ENCODE measurements around the gene FBXO42. TPM values are rescaled to one million over a fixed set of nuclear protein-coding genes. Genes with fewer than 3 reads are reported as not detected.
"Not testable (repeated sequence)": the region's sequence is repeated elsewhere in the genome, so short reads cannot be mapped to it uniquely, and the experiment has no call there.

The FBXO42 gene
- total RNA-seq, 1 experiment from 2014 or later, result 13.0 TPM

GRCh38 chr1:16224472-16224871 lies 127.8 kb downstream of the FBXO42 start:
- no peaks in the 10 kb centered on the region for H3K9me2 ChIP-seq (ENCODE audit: insufficient read depth)
- no TSS peak for BruUV-seq (replicated peaks)
- no peaks in the 10 kb centered on the region for H3K27me3 ChIP-seq (ENCODE audit: insufficient read depth, low read depth)
- no peak overlapping the region for H2AFZ ChIP-seq
- H3K4me2 ChIP-seq, result no peak overlapping the region
- no peaks in the 10 kb centered on the region for H3K36me3 ChIP-seq (ENCODE audit: low read depth)
- no peak for TF ChIP-seq EZH2 (IDR thresholded peaks at IDR 0.05; ENCODE audit: low read depth)
- TF ChIP-seq CTCF (conservative IDR thresholded peaks at IDR 0.05), result no peak
- CTCF ChIA-PET, result no interaction called here
- no peak for DNase-seq
- no peaks in the 10 kb centered on the region for H3K9me3 ChIP-seq (ENCODE audit: insufficient read depth, low read depth)
- intact Hi-C loops (cut with micrococcal nuclease; ENCODE audit: unreplicated experiment), result no loop called here
- no peaks in the 10 kb centered on the region for H3K79me2 ChIP-seq (ENCODE audit: low read depth)
- POLR2A ChIA-PET (ENCODE audit: unreplicated experiment), result no interaction called here
- no peaks in the 10 kb centered on the region for H3K4me1 ChIP-seq (replicated peaks; ENCODE audit: insufficient read depth)
- no peaks in the 10 kb centered on the region for H3F3A ChIP-seq (ENCODE audit: insufficient read depth, low read depth)
- no peak overlapping the region for H3K4me3 ChIP-seq
- H3K27ac ChIP-seq, result no peak overlapping the region
- H4K20me1 ChIP-seq (ENCODE audit: insufficient read depth), result no peaks in the 10 kb centered on the region

- H3K27ac ChIP-seq; H3K79me2 ChIP-seq (ENCODE audit: low read depth); H3K9me2 ChIP-seq (ENCODE audit: insufficient read depth); intact Hi-C loops (cut with micrococcal nuclease; ENCODE audit: unreplicated experiment); DNase-seq; H3F3A ChIP-seq (ENCODE audit: insufficient read depth, low read depth); H4K20me1 ChIP-seq (ENCODE audit: insufficient read depth); H3K9me3 ChIP-seq (ENCODE audit: insufficient read depth, low read depth); H2AFZ ChIP-seq; POLR2A ChIA-PET (ENCODE audit: unreplicated experiment); H3K27me3 ChIP-seq (ENCODE audit: insufficient read depth, low read depth); H3K4me2 ChIP-seq; CTCF ChIA-PET; H3K4me1 ChIP-seq (replicated peaks; ENCODE audit: insufficient read depth); H3K4me3 ChIP-seq; BruUV-seq (replicated peaks); H3K36me3 ChIP-seq (ENCODE audit: low read depth): not testable (repeated sequence)
Observed at GRCh38 chr1:16222716-16223115, 129.6 kb downstream of the FBXO42 start.

GRCh38 chr1:16221499-16221898 lies 130.8 kb downstream of the FBXO42 start:
- no peaks in the 10 kb centered on the region for H3K36me3 ChIP-seq (ENCODE audit: low read depth)
- H3K4me2 ChIP-seq, result no peak overlapping the region
- H3K27me3 ChIP-seq (ENCODE audit: insufficient read depth, low read depth), result no peaks in the 10 kb centered on the region
- ChIA-PET POLR2A (ENCODE audit: unreplicated experiment) (no interaction called here), CTCF (no interaction called here)
- no peak overlapping the region for H3K27ac ChIP-seq
- 0 out of 2 replicates have a peak, but pooled peaks cover 6% of the 10 kb centered on the region for H3K4me1 ChIP-seq (replicated peaks; ENCODE audit: insufficient read depth)
- H3F3A ChIP-seq (ENCODE audit: insufficient read depth, low read depth), result no peaks in the 10 kb centered on the region
- intact Hi-C loops (cut with micrococcal nuclease; ENCODE audit: unreplicated experiment), result no loop called here
- no peaks in the 10 kb centered on the region for H3K9me3 ChIP-seq (ENCODE audit: insufficient read depth, low read depth)
- no peaks in the 10 kb centered on the region for H3K9me2 ChIP-seq (ENCODE audit: insufficient read depth)
- H3K4me3 ChIP-seq, result no peak overlapping the region
- no peak overlapping the region for H2AFZ ChIP-seq
- no peak for DNase-seq
- no TSS peak for BruUV-seq (replicated peaks)
- H3K79me2 ChIP-seq (ENCODE audit: low read depth), result no peaks in the 10 kb centered on the region
- H4K20me1 ChIP-seq (ENCODE audit: insufficient read depth), result no peaks in the 10 kb centered on the region
- TF ChIP-seq EZH2 (IDR thresholded peaks at IDR 0.05; ENCODE audit: low read depth), result no peak
- no peak for TF ChIP-seq CTCF (conservative IDR thresholded peaks at IDR 0.05)

GRCh38 chr1:16219968-16220500 lies 132.2 kb downstream of the FBXO42 start:
- H3K9me2 ChIP-seq (ENCODE audit: insufficient read depth), result no peaks in the 10 kb centered on the region
- H3F3A ChIP-seq (ENCODE audit: insufficient read depth, low read depth), result peaks cover 3% of the 10 kb centered on the region; the same call in 1 of the 2 replicates
- no peaks in the 10 kb centered on the region for H3K27me3 ChIP-seq (ENCODE audit: insufficient read depth, low read depth)
- no peaks in the 10 kb centered on the region for H3K9me3 ChIP-seq (ENCODE audit: insufficient read depth, low read depth)
- H3K4me2 ChIP-seq, result no peak overlapping the region
- H4K20me1 ChIP-seq (ENCODE audit: insufficient read depth), result no peaks in the 10 kb centered on the region
- H3K79me2 ChIP-seq (ENCODE audit: low read depth), result no peaks in the 10 kb centered on the region
- DNase-seq, result no peak
- H2AFZ ChIP-seq, result no peak overlapping the region
- H3K36me3 ChIP-seq (ENCODE audit: low read depth), result no peaks in the 10 kb centered on the region
- no peak overlapping the region for H3K4me3 ChIP-seq
- no peak for TF ChIP-seq EZH2 (IDR thresholded peaks at IDR 0.05; ENCODE audit: low read depth)
- TF ChIP-seq CTCF (conservative IDR thresholded peaks at IDR 0.05), result no peak
- H3K27ac ChIP-seq, result no peak overlapping the region
- POLR2A ChIA-PET (ENCODE audit: unreplicated experiment), result interaction anchor here (0.6 kb wide), 1 partner anchor 13 kb away, joined by 5 read pairs; no protein-coding TSS in a partner anchor
- CTCF ChIA-PET, result no interaction called here
- no TSS peak for BruUV-seq (replicated peaks)
- 0 out of 2 replicates have a peak, but pooled peaks cover 9% of the 10 kb centered on the region for H3K4me1 ChIP-seq (replicated peaks; ENCODE audit: insufficient read depth)
- intact Hi-C loops (cut with micrococcal nuclease; ENCODE audit: unreplicated experiment), result no loop called here

Measured in PC-9 (cell line).